Progenitor cell of endocrine pancreas (in vitro differentiated cells): ENCODE measurements around the gene DHX57. TPM values are rescaled to one million over a fixed set of nuclear protein-coding genes. Genes with fewer than 3 reads are reported as not detected.
"Not testable (repeated sequence)": the region's sequence is repeated elsewhere in the genome, so short reads cannot be mapped to it uniquely, and the experiment has no call there.

Experiments used
- DNase-seq: peaks from one replicate; pipeline ENCODE4 v3.0.0; 2021; ENCODE audit warnings: low spot score; ENCODE audit not compliant: unreplicated experiment
- H3K27ac Mint-ChIP-seq: 2 replicates; pipeline ENCODE4 v1.8.0; 2021; ENCODE audit warnings: mild to moderate bottlenecking, moderate library complexity, mixed read lengths
- H3K27me3 Mint-ChIP-seq: 2 replicates; pipeline ENCODE4 v1.8.0; 2021; ENCODE audit warnings: mixed read lengths
- H3K36me3 Mint-ChIP-seq: 2 replicates; pipeline ENCODE4 v1.8.0; 2022; ENCODE audit warnings: mixed read lengths; ENCODE audit not compliant: insufficient read depth
- H3K4me1 Mint-ChIP-seq: 2 replicates; pipeline ENCODE4 v1.8.0; 2021; ENCODE audit warnings: low read depth, mixed read lengths
- H3K4me3 Mint-ChIP-seq: 2 replicates; pipeline ENCODE4 v1.8.0; 2021; ENCODE audit warnings: low read depth, mild to moderate bottlenecking, moderate library complexity, mixed read lengths
- H3K9me3 Mint-ChIP-seq: 2 replicates; pipeline ENCODE4 v1.8.0; 2021; ENCODE audit warnings: low read depth, mixed read lengths
- CTCF ChIP-seq: fragments of 200-600 bp; sonication (generic); IDR thresholded peaks from one replicate; pipeline ENCODE4 v1.5.0; 2021; ENCODE audit warnings: antibody characterized with exemption, mild to moderate bottlenecking; ENCODE audit not compliant: unreplicated experiment
- total RNA-seq: library from RNA; stranded (reverse); gene quantifications from 2 replicates; pipeline ENCODE4 v1.2.1, GENCODE V29; 2021

DHX57 gene
- total RNA-seq, 1 donor from 2014 or later: 30.4 TPM

- H3K27me3 Mint-ChIP-seq: no peaks in the 10 kb centered on the region
- H3K4me1 Mint-ChIP-seq: peaks cover 19% of the 10 kb centered on the region
- H3K4me3 Mint-ChIP-seq: no peak overlapping the region
- no peak for DNase-seq
- peak overlapping the region; percentile 77 for H3K27ac Mint-ChIP-seq
- peaks cover 3% of the 10 kb centered on the region for H3K36me3 Mint-ChIP-seq
- no peaks in the 10 kb centered on the region for H3K9me3 Mint-ChIP-seq
- TF ChIP-seq CTCF: no peak
These were observed 82.2 kb downstream of the DHX57 start for GRCh38 chr2:38793511-38793910.

GRCh38 chr2:38792751-38793150 is 83.0 kb downstream of the DHX57 start:
- H3K4me3 Mint-ChIP-seq: no peak overlapping the region
- no peaks in the 10 kb centered on the region for H3K9me3 Mint-ChIP-seq
- H3K27me3 Mint-ChIP-seq: no peaks in the 10 kb centered on the region
- H3K27ac Mint-ChIP-seq: no peak overlapping the region
- peaks cover 18% of the 10 kb centered on the region for H3K4me1 Mint-ChIP-seq
- DNase-seq: no peak
- H3K36me3 Mint-ChIP-seq: peaks cover 3% of the 10 kb centered on the region
- no peak for TF ChIP-seq CTCF

- not testable (repeated sequence) for H3K36me3 Mint-ChIP-seq, DNase-seq, H3K9me3 Mint-ChIP-seq, H3K27me3 Mint-ChIP-seq, H3K27ac Mint-ChIP-seq, H3K4me3 Mint-ChIP-seq
- peaks cover 14% of the 10 kb centered on the region for H3K4me1 Mint-ChIP-seq
These were observed 83.4 kb downstream of the DHX57 start for GRCh38 chr2:38792321-38792720.

- no peak overlapping the region for H3K4me3 Mint-ChIP-seq
- peaks cover 11% of the 10 kb centered on the region for H3K4me1 Mint-ChIP-seq
- H3K27ac Mint-ChIP-seq: no peak overlapping the region
- H3K27me3 Mint-ChIP-seq: no peaks in the 10 kb centered on the region
- no peaks in the 10 kb centered on the region for H3K9me3 Mint-ChIP-seq
- no peak for DNase-seq
- H3K36me3 Mint-ChIP-seq: no peaks in the 10 kb centered on the region
- no peak for TF ChIP-seq CTCF
These were observed 84.0 kb downstream of the DHX57 start for GRCh38 chr2:38791744-38792143.

GRCh38 chr2:38789691-38790090 is 86.0 kb downstream of the DHX57 start:
- H3K4me3 Mint-ChIP-seq: no peak overlapping the region
- DNase-seq: no peak
- H3K9me3 Mint-ChIP-seq: no peaks in the 10 kb centered on the region
- H3K27ac Mint-ChIP-seq: no peak overlapping the region
- no peaks in the 10 kb centered on the region for H3K27me3 Mint-ChIP-seq
- H3K36me3 Mint-ChIP-seq: no peaks in the 10 kb centered on the region
- TF ChIP-seq CTCF: no peak
- peaks cover 16% of the 10 kb centered on the region for H3K4me1 Mint-ChIP-seq

- DNase-seq: no peak
- peaks cover 18% of the 10 kb centered on the region for H3K4me1 Mint-ChIP-seq
- H3K27ac Mint-ChIP-seq: no peak overlapping the region
- TF ChIP-seq CTCF: no peak
- H3K27me3 Mint-ChIP-seq: no peaks in the 10 kb centered on the region
- H3K36me3 Mint-ChIP-seq: no peaks in the 10 kb centered on the region
- H3K9me3 Mint-ChIP-seq: no peaks in the 10 kb centered on the region
- H3K4me3 Mint-ChIP-seq: no peak overlapping the region
These were observed 87.4 kb downstream of the DHX57 start for GRCh38 chr2:38788306-38788705.
